CD4-positive, alpha-beta T cell treated with Interleukin-2 at 100 ng/mL for 4 hours (primary cell): Measurements from ENCODE around the gene TLR9.
"Not testable (repeated sequence)": the region's sequence is repeated elsewhere in the genome, so short reads cannot be mapped to it uniquely, and the experiment has no call there.

Source experiments
- DNase-seq: peaks from one replicate; pipeline ENCODE4 v3.0.0-alpha.2; 2020; ENCODE audit warnings: low spot score

The TLR9 gene, protein sequence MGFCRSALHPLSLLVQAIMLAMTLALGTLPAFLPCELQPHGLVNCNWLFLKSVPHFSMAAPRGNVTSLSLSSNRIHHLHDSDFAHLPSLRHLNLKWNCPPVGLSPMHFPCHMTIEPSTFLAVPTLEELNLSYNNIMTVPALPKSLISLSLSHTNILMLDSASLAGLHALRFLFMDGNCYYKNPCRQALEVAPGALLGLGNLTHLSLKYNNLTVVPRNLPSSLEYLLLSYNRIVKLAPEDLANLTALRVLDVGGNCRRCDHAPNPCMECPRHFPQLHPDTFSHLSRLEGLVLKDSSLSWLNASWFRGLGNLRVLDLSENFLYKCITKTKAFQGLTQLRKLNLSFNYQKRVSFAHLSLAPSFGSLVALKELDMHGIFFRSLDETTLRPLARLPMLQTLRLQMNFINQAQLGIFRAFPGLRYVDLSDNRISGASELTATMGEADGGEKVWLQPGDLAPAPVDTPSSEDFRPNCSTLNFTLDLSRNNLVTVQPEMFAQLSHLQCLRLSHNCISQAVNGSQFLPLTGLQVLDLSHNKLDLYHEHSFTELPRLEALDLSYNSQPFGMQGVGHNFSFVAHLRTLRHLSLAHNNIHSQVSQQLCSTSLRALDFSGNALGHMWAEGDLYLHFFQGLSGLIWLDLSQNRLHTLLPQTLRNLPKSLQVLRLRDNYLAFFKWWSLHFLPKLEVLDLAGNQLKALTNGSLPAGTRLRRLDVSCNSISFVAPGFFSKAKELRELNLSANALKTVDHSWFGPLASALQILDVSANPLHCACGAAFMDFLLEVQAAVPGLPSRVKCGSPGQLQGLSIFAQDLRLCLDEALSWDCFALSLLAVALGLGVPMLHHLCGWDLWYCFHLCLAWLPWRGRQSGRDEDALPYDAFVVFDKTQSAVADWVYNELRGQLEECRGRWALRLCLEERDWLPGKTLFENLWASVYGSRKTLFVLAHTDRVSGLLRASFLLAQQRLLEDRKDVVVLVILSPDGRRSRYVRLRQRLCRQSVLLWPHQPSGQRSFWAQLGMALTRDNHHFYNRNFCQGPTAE

GRCh38 chr3:52225452-52226228, at the start of gene TLR9:
Gene TLR9 (minus strand): TSS chr3:52225645. CDS start chr3:52225529, 116 bp downstream.
- no peak for DNase-seq

DNA sequence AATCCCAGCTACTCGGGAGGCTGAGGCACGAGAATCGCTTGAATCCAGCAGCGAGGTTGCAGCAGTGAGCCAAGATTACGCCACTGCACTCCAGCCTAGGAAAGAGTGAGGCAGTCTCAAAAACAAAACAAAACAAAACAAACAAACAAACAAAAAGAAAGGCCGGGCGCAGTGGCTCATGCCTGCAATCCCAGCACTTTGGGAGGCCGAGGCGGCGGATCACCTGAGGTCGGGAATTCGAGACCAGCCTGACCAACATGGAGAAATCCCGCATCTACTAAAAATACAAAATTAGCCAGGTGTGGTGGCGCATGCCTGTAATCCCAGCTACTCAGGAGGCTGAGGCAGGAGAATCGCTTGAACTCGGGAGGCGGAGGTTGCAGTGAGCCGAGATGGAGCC, 49.3 kb upstream of the TLR9 start:
- not testable (repeated sequence) for DNase-seq

DNA sequence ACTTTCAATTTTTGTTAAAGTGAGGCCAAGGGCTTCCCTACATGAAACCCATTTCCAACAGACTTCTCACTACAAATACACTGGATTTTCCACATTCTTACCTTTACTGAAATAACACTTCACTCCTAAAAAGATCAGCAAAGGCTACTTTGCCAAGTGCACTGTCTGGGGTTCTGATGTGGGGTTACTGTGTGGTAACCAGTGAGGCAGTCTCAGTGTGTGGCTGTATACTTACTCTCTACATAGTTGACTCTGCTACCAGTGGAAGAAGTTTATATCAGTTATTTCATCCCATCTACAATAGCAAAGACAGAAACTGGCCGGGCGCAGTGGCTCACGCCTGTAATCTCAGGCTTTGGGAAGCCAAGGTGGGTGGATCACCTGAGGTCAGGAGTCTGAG, 47.4 kb upstream of the TLR9 start:
- no peak for DNase-seq

DNA sequence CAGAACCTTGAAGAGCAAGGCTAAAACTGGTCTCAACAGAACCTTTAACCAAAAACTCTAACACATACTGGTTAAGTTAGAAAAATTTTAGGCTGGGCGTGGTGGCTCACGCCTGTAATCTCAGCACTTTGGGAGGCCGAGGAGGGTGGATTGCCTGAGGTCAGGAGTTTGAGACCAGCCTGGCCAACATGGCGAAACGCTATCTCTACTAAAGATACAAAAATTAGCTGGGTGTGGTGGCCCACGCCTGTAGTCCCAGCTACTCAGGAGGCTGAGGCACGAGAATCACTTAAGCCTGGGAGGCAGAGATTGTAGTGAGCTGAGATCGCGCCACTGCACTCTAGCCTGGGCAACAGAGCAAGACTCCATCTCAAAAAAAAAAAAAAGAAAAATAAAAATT, 46.7 kb upstream of the TLR9 start:
- DNase-seq: not testable (repeated sequence)

- DNase-seq: no peak
Observed at GRCh38 chr3:52270252-52270754, 44.9 kb upstream of the TLR9 start.

DNA sequence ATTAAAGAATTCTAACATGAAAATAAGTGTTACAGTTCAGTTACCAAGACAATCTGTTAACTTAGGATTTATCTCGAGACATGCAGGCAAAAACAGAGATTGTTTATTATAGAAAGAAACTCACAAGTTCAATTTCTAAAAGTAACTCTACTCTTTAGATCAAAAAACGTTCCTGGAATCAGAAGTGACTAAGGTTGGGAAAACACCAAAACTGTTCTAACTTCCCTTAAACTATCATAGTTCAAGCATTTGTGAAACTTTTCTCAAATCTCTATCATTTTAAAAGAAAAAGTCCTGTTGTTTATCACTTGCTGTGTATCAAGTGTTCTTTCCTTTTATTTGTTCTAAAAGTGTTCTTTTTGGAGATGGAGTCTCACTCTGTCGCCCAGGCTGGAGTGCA, 44.3 kb upstream of the TLR9 start:
- peak; percentile 68 for DNase-seq

- DNase-seq: peak; percentile 79
Observed at GRCh38 chr3:52268036-52268435, 42.6 kb upstream of the TLR9 start.

- DNase-seq: no peak
Observed at GRCh38 chr3:52265387-52265786, 39.9 kb upstream of the TLR9 start.

- no peak for DNase-seq
Observed at GRCh38 chr3:52262447-52262846, 37.0 kb upstream of the TLR9 start.

- DNase-seq: no peak
Observed at GRCh38 chr3:52259448-52259847, 34.0 kb upstream of the TLR9 start.

GRCh38 chr3:52259035-52259434, 33.6 kb upstream of the TLR9 start:
- DNase-seq: no peak

DNA sequence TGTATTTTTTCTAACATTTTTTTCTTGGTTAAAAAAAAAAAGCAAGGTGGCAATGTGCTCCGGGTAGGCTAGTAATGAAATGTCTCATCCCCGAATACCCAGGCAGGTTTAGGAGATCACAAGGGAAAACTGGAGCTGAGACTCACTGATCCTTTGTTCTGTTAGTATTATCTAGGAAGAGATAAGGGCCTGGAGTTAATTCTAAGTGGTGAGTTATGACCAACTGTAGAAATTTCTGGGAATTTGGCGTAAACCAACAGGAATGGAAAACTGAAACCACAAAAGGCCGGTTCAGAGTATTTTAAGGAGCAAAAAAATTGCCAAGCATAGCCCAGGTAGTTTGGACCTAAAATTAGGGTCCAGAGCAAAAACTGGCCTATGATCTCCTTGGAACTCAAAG, 32.5 kb upstream of the TLR9 start:
- no peak for DNase-seq

GRCh38 chr3:52256622-52257021, 31.2 kb upstream of the TLR9 start:
- DNase-seq: no peak

GRCh38 chr3:52256159-52256558, 30.7 kb upstream of the TLR9 start:
- no peak for DNase-seq

- DNase-seq: no peak
Observed at GRCh38 chr3:52254608-52255007, 29.2 kb upstream of the TLR9 start.

GRCh38 chr3:52253314-52254304, 28.2 kb upstream of the TLR9 start:
- DNase-seq: peak; percentile 84

DNA sequence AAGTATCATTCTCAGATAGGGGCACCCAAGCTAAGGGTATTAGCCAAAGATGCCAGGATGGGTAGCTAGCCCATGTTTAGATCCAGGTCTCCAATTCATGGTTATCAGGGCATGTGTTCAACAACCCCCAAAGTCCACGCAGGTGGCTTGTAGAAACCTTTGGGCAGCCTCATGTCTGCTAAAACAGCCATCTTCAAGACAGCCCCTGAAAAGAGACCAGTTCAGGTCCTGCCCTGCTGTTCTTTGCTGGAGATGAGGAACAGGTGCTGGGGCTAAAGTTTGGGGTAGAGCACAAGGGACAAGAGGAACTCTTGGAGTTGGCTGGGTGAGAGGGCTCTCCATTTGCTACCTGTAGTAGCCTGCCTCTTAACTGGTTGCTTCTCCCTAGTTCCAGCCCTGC, 24.7 kb upstream of the TLR9 start:
- no peak for DNase-seq

GRCh38 chr3:52249683-52250082, 24.2 kb upstream of the TLR9 start:
- DNase-seq: no peak

GRCh38 chr3:52248816-52249547, 23.5 kb upstream of the TLR9 start:
- DNase-seq: no peak

GRCh38 chr3:52248165-52248541, 22.7 kb upstream of the TLR9 start:
- DNase-seq: no peak
